Spleen (tissue), 7 donors: ENCODE results near the gene PPFIA2.

ENCODE experiments used
- CTCF ChIP-seq, 11 experiments: fragments of 200-600 bp in 7 of 11; fragments of 450-650 bp in 4 of 11; sonication (generic) in 4 of 11; IDR thresholded peaks in 8 of 11; conservative IDR thresholded peaks in 3 of 11; 1 replicate in 7 of 11; 2 replicates in 4 of 11; pipeline versions ENCODE4 v1.4.0 to v1.8.0; 2016 to 2021; ENCODE audit warnings: antibody characterized with exemption in 11 of 11, inconsistent platforms in 4 of 11, mild to moderate bottlenecking in 1 of 11
- POLR2A ChIP-seq, 3 donors: fragments of 450-650 bp; IDR thresholded peaks; one replicate each; pipeline ENCODE4 v1.5.1; 2017; ENCODE audit warnings: antibody characterized with exemption in 3 of 3, mild to moderate bottlenecking in 1 of 3
- donor health status: DM: no; HTN: no; CAD: no; lungs with moderate emphysema.
- donor health status: DM: no; HTN: no; CAD: no.
- donor health status: DM: no; HTN: no; CAD: no.

DNA sequence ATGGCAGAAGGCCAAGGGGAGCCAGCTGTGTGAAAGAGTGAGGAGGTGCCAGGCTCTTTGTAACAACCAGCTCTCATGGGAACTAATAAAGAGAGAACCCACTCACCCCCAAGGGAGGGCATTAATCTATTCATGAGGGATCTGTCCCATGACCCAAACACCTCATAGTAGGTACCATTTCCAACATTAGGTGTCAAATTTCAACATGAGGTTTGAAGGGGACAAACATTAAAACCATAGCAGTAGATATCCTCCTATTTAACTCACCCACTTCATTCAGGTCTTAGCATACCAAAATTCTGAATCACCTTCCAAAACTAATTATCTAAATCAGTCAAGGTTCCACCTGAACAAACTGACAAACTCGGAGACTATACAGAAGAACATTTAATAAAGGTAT lies 75.3 kb downstream of the PPFIA2 start:
- no peak for TF ChIP-seq CTCF (IDR thresholded peaks at IDR 0.05 in 8 of 11, conservative IDR thresholded peaks at IDR 0.05 in 3 of 11)
- TF ChIP-seq POLR2A (IDR thresholded peaks at IDR 0.05) = no peak
